Mucosa of descending colon (tissue), 3 donors: ENCODE measurements around the gene FITM1. TPM values are rescaled to one million over a fixed set of nuclear protein-coding genes. Genes with fewer than 3 reads are reported as not detected.

Experiments used
- ATAC-seq: fragments of 200-7000 bp; cut with Tn5 transposase; one replicate; pipeline ENCODE4 v1.9.1; 2020; ENCODE audit warnings: mild to moderate bottlenecking, moderate library complexity
- DNase-seq, 3 donors: peaks; one replicate each; pipeline ENCODE4 v3.0.0-alpha.2; 2020
- H3K36me3 ChIP-seq: fragments of 200-600 bp; one replicate; pipeline ENCODE4 v1.8.0; 2021; ENCODE audit warnings: low read depth, mild to moderate bottlenecking
- H3K4me1 ChIP-seq: fragments of 200-600 bp; one replicate; pipeline ENCODE4 v1.8.0; 2021; ENCODE audit warnings: low read depth, mild to moderate bottlenecking
- H3K4me3 ChIP-seq: fragments of 200-600 bp; one replicate; pipeline ENCODE4 v1.8.0; 2021; ENCODE audit warnings: mild to moderate bottlenecking
- H3K9me3 ChIP-seq: fragments of 200-600 bp; one replicate; pipeline ENCODE4 v1.8.0; 2021; ENCODE audit warnings: mild to moderate bottlenecking
- CTCF ChIP-seq: fragments of 200-600 bp; IDR thresholded peaks from one replicate; pipeline ENCODE4 v1.8.0; 2022; ENCODE audit warnings: antibody characterized with exemption, mild to moderate bottlenecking
- intact Hi-C, 2 donors: fragments of 100-400 bp; cut with DNase I in 1 of 2; cut with micrococcal nuclease in 1 of 2; formaldehyde crosslinking; loops; one replicate each; pipeline versions ENCODE4 v1.11.0 to v1.11.1; 2022; cut with DNase I, micrococcal nuclease
- total RNA-seq, 3 donors: library from RNA; stranded (reverse); fragmentation: NEBNext Ultra II Directional in 2 of 3; extraction: Animal tissue kit (Norgen Biotek cat#: 25700) in 2 of 3; gene quantifications; one replicate each; pipeline versions ENCODE4 v1.2.1 to v1.2.4, GENCODE V29; 2021 to 2023
- donor health status: DM: no; HTN: no; CAD: no; lungs with moderate emphysema.
- donor health status: DM: no; HTN: no; CAD: no.
- donor health status: DM: no; HTN: yes; CAD: no.

Gene FITM1
- total RNA-seq, 3 donors from 2014 or later = 0.79 to 1.9 (median 1.3) TPM

GRCh38 chr14:24159777-24160498, 29.5 kb downstream of the FITM1 start:
- Histone ChIP-seq H3K4me1 (peaks cover 22% of the 10 kb centered on the region), H3K4me3 (no peak overlapping the region), H3K36me3 (peaks cover 3% of the 10 kb centered on the region), H3K9me3 (no peaks in the 10 kb centered on the region)
- no peak for DNase-seq
- intact Hi-C loops = no loop called here
- TF ChIP-seq CTCF = no peak
- ATAC-seq = no peak

DNA sequence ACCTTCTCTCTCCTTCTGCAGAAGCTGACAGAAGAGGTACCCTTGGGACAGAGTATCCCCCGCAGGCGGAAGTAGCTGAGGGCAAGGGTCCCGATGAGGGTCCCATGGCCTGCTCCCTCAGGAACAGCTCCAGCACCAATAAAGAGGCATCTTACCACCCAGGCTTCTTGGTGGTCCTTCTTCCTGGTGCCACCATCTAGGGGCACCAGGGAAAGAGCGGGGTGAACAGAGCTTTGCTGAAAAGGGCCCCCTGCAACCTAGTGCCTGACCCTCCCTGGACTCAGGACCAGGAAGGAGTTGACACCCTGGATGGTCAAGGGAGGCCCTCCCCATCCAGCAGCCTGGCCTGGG, 30.0 kb downstream of the FITM1 start:
- peaks cover 3% of the 10 kb centered on the region for H3K36me3 ChIP-seq
- intact Hi-C loops = no loop called here
- no peaks in the 10 kb centered on the region for H3K9me3 ChIP-seq
- no peak overlapping the region for H3K4me3 ChIP-seq
- DNase-seq = no peak
- no peak for TF ChIP-seq CTCF
- peak; percentile 1 for ATAC-seq
- peaks cover 22% of the 10 kb centered on the region for H3K4me1 ChIP-seq

DNA sequence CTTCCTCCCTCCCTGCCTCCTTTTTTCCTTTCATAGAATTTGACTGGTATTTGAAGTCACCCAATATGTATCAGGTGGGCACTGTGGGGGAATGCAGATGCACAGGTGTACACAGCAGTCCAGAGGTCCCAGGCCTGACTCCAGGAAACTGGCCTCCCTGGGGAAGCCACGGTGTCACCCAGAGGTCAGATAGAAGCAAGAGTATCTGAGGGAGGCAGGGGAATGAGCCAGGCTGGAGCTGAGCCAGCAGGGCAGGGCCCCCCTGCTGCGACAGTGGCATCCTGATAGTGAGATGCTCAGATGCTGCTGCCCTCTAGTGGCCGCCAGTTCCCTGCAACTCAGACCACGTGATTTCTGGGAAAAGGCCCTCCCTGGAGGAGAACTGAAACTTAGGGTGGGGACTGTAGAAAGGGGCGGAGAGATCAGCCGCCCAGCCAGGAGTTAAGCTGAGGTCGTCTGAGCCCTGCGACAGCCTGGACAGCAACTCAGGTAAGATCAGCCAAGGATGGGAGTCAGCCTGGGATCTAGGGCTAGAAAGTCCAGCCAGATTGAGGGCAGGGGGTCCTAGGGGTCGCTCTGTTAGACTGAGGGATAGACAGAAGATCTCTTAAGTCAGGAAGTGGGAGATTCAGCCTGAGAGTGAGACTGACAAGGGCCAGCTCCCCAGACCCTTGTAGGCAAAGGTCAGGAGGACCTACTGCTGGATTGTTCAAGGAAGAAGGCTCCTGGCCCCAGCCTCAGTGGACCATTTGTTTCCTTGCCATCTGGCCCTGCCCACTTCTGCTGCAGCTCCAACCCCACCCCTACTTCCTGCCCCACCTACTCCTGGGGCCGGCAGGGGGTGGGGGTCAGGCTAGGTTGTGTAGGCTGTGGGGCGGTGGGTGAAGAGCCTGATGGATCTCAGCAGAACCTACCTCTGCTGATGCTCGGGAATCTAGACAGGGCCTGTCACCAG, 30.7 kb downstream of the FITM1 start, which contains the start of gene IRF9:
TSS of gene IRF9 (plus strand) at position 416 of the 955 bp plus-strand sequence. CDS start 880 bp downstream, outside the sequence.
- intact Hi-C loops = no loop called here

GRCh38 chr14:24162093-24162492, 31.6 kb downstream of the FITM1 start:
- H3K9me3 ChIP-seq = no peaks in the 10 kb centered on the region
- H3K4me1 ChIP-seq = peaks cover 22% of the 10 kb centered on the region
- no peak for TF ChIP-seq CTCF
- ATAC-seq = no peak
- peak overlapping the region; percentile 31 for H3K4me3 ChIP-seq
- peak in 1 of 3 donors; percentile 46 for DNase-seq
- intact Hi-C loops = no loop called here
- H3K36me3 ChIP-seq = peaks cover 1% of the 10 kb centered on the region

More for the DNA sequence above, 30.7 kb downstream of the FITM1 start, which contains the start of gene IRF9:
- Histone ChIP-seq H3K4me1 (peaks cover 22% of the 10 kb centered on the region), H3K4me3 (peak within 1 kb of the TSS; percentile 31), H3K36me3 (peaks cover 3% of the 10 kb centered on the region), H3K9me3 (no peaks in the 10 kb centered on the region)
- peak; percentile 93 for TF ChIP-seq CTCF
- ATAC-seq (peak; percentile 95), DNase-seq (peak; percentile 97 to 100 (median 98))

DNA sequence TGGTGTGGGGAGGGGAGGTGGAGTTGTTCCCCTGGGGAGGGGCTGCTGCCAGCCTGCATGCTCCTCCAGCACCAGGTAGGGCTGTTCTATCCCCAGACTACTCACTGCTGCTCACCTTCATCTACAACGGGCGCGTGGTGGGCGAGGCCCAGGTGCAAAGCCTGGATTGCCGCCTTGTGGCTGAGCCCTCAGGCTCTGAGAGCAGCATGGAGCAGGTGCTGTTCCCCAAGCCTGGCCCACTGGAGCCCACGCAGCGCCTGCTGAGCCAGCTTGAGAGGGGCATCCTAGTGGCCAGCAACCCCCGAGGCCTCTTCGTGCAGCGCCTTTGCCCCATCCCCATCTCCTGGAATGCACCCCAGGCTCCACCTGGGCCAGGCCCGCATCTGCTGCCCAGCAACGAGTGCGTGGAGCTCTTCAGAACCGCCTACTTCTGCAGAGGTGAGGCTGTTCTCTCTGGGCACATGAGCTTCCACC, 34.1 kb downstream of the FITM1 start:
- Histone ChIP-seq H3K9me3 (no peaks in the 10 kb centered on the region), H3K4me1 (peaks cover 22% of the 10 kb centered on the region), H3K36me3 (no peaks in the 10 kb centered on the region), H3K4me3 (no peak overlapping the region)
- DNase-seq (peak in 1 of 3 donors; percentile 40), ATAC-seq (no peak)
- TF ChIP-seq CTCF = no peak
- intact Hi-C loops = no loop called here
